ENCODE measurements around the gene VPS4B.

- TF ChIP-seq CTCF (IDR thresholded peaks at IDR 0.05) (no peak), POLR2A (IDR thresholded peaks at IDR 0.05; ENCODE audit: low read depth) (no peak), POLR2AphosphoS5 (IDR thresholded peaks at IDR 0.05) (peak in 1 of 2 donors; percentile 16)
Measured at GRCh38 chr18:63366213-63367052, 55.8 kb downstream of the VPS4B start.

Measured in esophagus muscularis mucosa (tissue), 3 donors.